GM12891 (cell line): ENCODE measurements around the gene DISP2.

Source experiments
- POLR2A ChIP-seq: IDR thresholded peaks from 2 replicates; pipeline ENCODE4 v1.6.1; 2011; ENCODE audit warnings: low read depth, low read length, control low read depth
- POLR2AphosphoS5 ChIP-seq: IDR thresholded peaks from 2 replicates; pipeline ENCODE4 v1.6.1; 2011; ENCODE audit warnings: low read depth, low read length, control low read depth
- TAF1 ChIP-seq: IDR thresholded peaks from 2 replicates; pipeline ENCODE4 v1.6.1; 2011; ENCODE audit warnings: low read depth, low read length, control low read depth

GRCh38 chr15:40316931-40317330 lies 41.1 kb upstream of the DISP2 start:
- TF ChIP-seq POLR2A (no peak), TAF1 (no peak), POLR2AphosphoS5 (no peak)
